Esophagus muscularis mucosa (tissue), 4 donors: ENCODE results near the gene RAB8A. TPM values are rescaled to one million over a fixed set of nuclear protein-coding genes. Genes with fewer than 3 reads are reported as not detected.

ENCODE experiments used
- DNase-seq: peaks from one replicate; pipeline ENCODE4 v3.0.0-alpha.2; 2017; ENCODE audit errors: extremely low spot score
- H3K27ac ChIP-seq, 4 donors: fragments of 200-600 bp; sonication (generic); replicated peaks in 1 of 4; 1 replicate in 3 of 4; 2 replicates in 1 of 4; pipeline ENCODE4 v1.5.1; 2016 to 2019; ENCODE audit warnings: mild to moderate bottlenecking in 1 of 4
- H3K27me3 ChIP-seq, 4 donors: fragments of 200-600 bp; sonication (generic); one replicate each; pipeline versions ENCODE4 v1.5.1 to v1.6.0; 2016 to 2019
- H3K36me3 ChIP-seq, 4 donors: fragments of 200-600 bp; sonication (generic); one replicate each; pipeline ENCODE4 v1.5.1; 2016 to 2019
- H3K4me1 ChIP-seq, 4 donors: fragments of 200-600 bp; sonication (generic); one replicate each; pipeline ENCODE4 v1.5.1; 2016 to 2019
- H3K4me3 ChIP-seq, 4 donors: fragments of 200-600 bp; sonication (generic); 1 replicate in 2 of 4; 2 replicates in 2 of 4; pipeline ENCODE4 v1.5.1; 2016 to 2019; ENCODE audit warnings: mild to moderate bottlenecking in 4 of 4, moderate library complexity in 1 of 4
- H3K9me3 ChIP-seq, 4 donors: fragments of 200-600 bp; sonication (generic); 1 replicate in 3 of 4; 2 replicates in 1 of 4; pipeline ENCODE4 v1.5.1; 2016 to 2019
- CTCF ChIP-seq, 3 experiments: fragments of 200-600 bp in 2 of 3; fragments of 450-650 bp in 1 of 3; sonication (generic) in 2 of 3; IDR thresholded peaks; one replicate each; pipeline ENCODE4 v1.5.1; 2017 to 2019; ENCODE audit warnings: antibody characterized with exemption in 3 of 3, mild to moderate bottlenecking in 2 of 3, moderate library complexity in 1 of 3
- EP300 ChIP-seq: sonication (generic); formaldehyde crosslinking; IDR thresholded peaks from one replicate; pipeline ENCODE4 v1.6.1; 2017; ENCODE audit warnings: antibody characterized with exemption
- POLR2A ChIP-seq: fragments of 450-650 bp; IDR thresholded peaks from one replicate; pipeline ENCODE4 v1.6.1; 2017; ENCODE audit warnings: antibody characterized with exemption, moderate library complexity, mild to moderate bottlenecking, low read depth
- POLR2AphosphoS5 ChIP-seq, 2 donors: sonication (generic); formaldehyde crosslinking; IDR thresholded peaks; one replicate each; pipeline ENCODE4 v1.6.1; 2017; ENCODE audit warnings: antibody characterized with exemption in 2 of 2
- WGBS: methylation state at CpG from one replicate; pipeline ENCODE4 v1.1.5; 2018; 5-methylcytosine and 5-hydroxymethylcytosine counted together
- intact Hi-C: fragments of 100-400 bp; cut with DNase I; formaldehyde crosslinking; loops from one replicate; pipeline ENCODE4 v1.15.1; 2023
- total RNA-seq, 4 donors: library from RNA; depleted of rRNA; stranded (reverse); fragments of >200 nt; gene quantifications; one replicate each; pipeline versions ENCODE4 v1.1.0 to v1.2.1, GENCODE V29; 2016

Gene RAB8A
- total RNA-seq = 10 to 100 TPM; 37.9 to 56.4 (median 42.9) TPM

DNA sequence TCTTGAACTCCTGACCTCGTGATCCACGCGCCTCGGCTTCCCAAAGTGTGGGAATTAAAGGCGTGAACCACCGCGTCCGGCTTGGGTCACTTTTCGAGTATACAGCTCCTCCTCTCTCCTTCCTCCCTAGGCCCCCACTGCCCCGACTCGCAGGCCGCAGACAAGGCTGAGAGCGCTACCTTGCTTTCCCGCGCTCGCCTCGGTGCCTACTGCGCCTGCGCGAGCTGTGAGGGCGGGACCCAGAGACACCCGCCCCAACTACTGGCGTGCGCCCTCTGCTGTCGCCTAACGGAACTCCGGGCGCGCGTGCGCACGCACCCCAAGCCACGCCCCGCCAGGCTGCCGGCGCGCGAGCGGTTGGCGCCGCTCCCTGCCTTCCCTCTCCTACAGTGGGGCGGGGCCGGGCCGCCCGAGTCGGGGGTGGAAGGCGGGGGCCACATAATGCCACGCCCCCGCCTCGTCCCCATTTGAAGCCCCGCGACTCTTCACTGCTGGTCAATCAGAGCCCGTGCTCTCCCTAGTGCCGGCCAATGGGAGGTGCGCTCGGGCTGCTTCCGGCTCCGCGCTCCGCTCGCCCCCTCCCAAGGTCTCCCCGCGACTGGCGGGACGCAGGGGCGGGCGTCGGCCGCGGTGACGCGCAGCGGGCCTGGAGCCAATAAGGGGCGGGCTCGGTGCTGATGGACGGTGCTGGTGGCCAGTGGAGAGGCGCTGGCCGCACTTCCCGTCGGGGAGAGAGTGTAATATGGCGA lies at the start of gene RAB8A:
Gene RAB8A (plus strand): TSS at position 730 of the 749 bp plus-strand sequence. CDS start 13 bp downstream, at position 743.
- Histone ChIP-seq H3K27me3 (no peaks in the 10 kb centered on the region), H3K27ac (peak within 1 kb of the TSS; percentile 89 to 95 (median 94)), H3K9me3 (no peaks in the 10 kb centered on the region), H3K4me1 (peaks cover 23 to 52% (median 50%) of the 10 kb centered on the region in 4 donors), H3K36me3 (peaks cover 0 to 8% (median 0%) of the 10 kb centered on the region in 4 donors), H3K4me3 (peak within 1 kb of the TSS; percentile 79 to 94 (median 86))
- DNase-seq = peak; percentile 99
- whole genome bisulfite sequencing = 1% methylated on average over 34 of the region's 81 CpGs
- peak; percentile 99 to 100 (median 100) for TF ChIP-seq CTCF (IDR thresholded peaks at IDR 0.05)
- TF ChIP-seq POLR2AphosphoS5 (IDR thresholded peaks at IDR 0.05) = peak; percentile 87 to 90
- TF ChIP-seq POLR2A = no peak
- TF ChIP-seq EP300 = no peak
- intact Hi-C loops = loop anchor here (5.0 kb wide), 3 partner anchors 49 to 76 kb away; partner anchors contain the start of gene FAM32A

DNA sequence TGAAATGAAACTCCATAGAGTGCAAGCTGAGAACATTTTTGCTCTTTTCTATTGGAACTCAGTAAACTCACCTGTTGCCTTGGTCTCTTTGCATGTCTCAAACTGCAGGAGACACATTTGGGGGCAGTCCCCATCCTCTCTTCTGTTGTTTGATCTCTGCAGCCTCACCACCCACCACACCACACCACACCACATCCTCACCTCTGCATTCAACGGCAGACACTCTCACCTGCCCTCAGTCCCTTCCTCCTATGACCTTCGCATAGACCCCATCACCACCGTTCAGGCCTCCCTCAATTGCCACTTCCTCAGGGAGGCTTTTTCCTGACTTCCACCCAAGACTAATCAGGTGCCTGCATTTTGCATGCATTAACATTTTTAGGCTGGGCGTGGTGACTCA lies 49.7 kb upstream of the RAB8A start:
- H3K4me3 ChIP-seq = no peak overlapping the region
- no peak for DNase-seq
- H3K36me3 ChIP-seq = no peaks in the 10 kb centered on the region
- H3K27ac ChIP-seq = no peak overlapping the region
- H3K9me3 ChIP-seq = peaks cover 0 to 11% (median 4%) of the 10 kb centered on the region in 4 donors
- H3K27me3 ChIP-seq = no peaks in the 10 kb centered on the region
- WGBS = 70% methylated on average over 4 of the region's 4 CpGs
- intact Hi-C loops = loop anchor here (5.0 kb wide), 1 partner anchor 50 kb away; the partner anchor contains the start of gene RAB8A
- no peak for TF ChIP-seq CTCF (IDR thresholded peaks at IDR 0.05)
- no peak for TF ChIP-seq EP300
- no peak for TF ChIP-seq POLR2AphosphoS5 (IDR thresholded peaks at IDR 0.05)
- no peak for TF ChIP-seq POLR2A
- H3K4me1 ChIP-seq = peaks cover 8 to 33% (median 20%) of the 10 kb centered on the region in 4 donors

DNA sequence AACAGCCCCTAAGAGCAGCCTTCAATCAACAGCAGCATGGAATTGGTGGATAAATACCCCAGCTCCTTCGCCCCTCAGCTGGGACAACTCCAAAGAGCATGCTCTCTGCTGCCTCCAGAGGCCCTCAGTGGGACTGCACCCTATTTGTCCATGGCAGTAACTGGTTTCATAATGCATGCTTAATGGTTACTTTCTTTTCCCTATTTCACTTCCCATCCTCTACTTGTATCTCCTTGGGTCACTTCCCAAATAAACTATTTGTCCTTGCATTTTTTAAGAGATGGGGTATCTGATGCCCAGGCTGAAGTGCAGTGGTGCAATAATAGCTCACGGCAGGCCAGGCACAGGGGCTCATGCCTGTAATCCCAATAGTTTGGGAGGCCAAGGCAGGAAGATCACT lies 48.9 kb upstream of the RAB8A start:
- Histone ChIP-seq H3K9me3 (peaks cover 0 to 11% (median 4%) of the 10 kb centered on the region in 4 donors), H3K27me3 (no peaks in the 10 kb centered on the region), H3K36me3 (no peaks in the 10 kb centered on the region), H3K4me3 (no peak overlapping the region), H3K4me1 (peaks cover 14 to 42% (median 28%) of the 10 kb centered on the region in 4 donors), H3K27ac (no peak overlapping the region)
- intact Hi-C loops = loop anchor here (5.0 kb wide), 1 partner anchor 50 kb away; the partner anchor contains the start of gene RAB8A
- no peak for DNase-seq
- 82% methylated on average over 2 of the region's 2 CpGs for WGBS
- TF ChIP-seq CTCF (IDR thresholded peaks at IDR 0.05) (peak; percentile 59 to 87 (median 62)), POLR2AphosphoS5 (IDR thresholded peaks at IDR 0.05) (peak in 1 of 2 donors; percentile 15), POLR2A (no peak), EP300 (no peak)

GRCh38 chr19:16064209-16064889 lies 47.3 kb upstream of the RAB8A start:
- DNase-seq = no peak
- Histone ChIP-seq H3K9me3 (peaks cover 0 to 11% (median 4%) of the 10 kb centered on the region in 4 donors), H3K27ac (peak overlapping the region; percentile 68 to 100 (median 100)), H3K4me1 (peaks cover 14 to 42% (median 29%) of the 10 kb centered on the region in 4 donors), H3K36me3 (no peaks in the 10 kb centered on the region), H3K4me3 (no peak overlapping the region), H3K27me3 (no peaks in the 10 kb centered on the region)
- intact Hi-C loops = loop anchor here (5.0 kb wide), 1 partner anchor 48 kb away; the partner anchor contains the start of gene RAB8A
- no peak for TF ChIP-seq CTCF (IDR thresholded peaks at IDR 0.05)
- no peak for TF ChIP-seq POLR2A
- TF ChIP-seq POLR2AphosphoS5 (IDR thresholded peaks at IDR 0.05) = no peak
- no peak for TF ChIP-seq EP300
- WGBS = 79% methylated on average over 16 of the region's 16 CpGs
